Tibial artery (tissue), 4 donors: ENCODE results near the gene RNF166.
"Not testable (repeated sequence)": the region's sequence is repeated elsewhere in the genome, so short reads cannot be mapped to it uniquely, and the experiment has no call there.

Experiments
- DNase-seq, 2 donors: peaks; one replicate each; pipeline ENCODE4 v3.0.0-alpha.2; 2019
- H3K27ac ChIP-seq, 2 donors: fragments of 200-600 bp; sonication (generic) in 1 of 2; 1 replicate in 1 of 2; 2 replicates in 1 of 2; pipeline ENCODE4 v1.5.1; 2018 to 2019; ENCODE audit warnings: mild to moderate bottlenecking in 1 of 2
- H3K27me3 ChIP-seq, 2 donors: fragments of 200-600 bp; sonication (generic) in 1 of 2; one replicate each; pipeline versions ENCODE4 v1.5.1 to v1.6.0; 2016 to 2019
- H3K36me3 ChIP-seq, 3 donors: fragments of 200-600 bp; sonication (generic) in 2 of 3; one replicate each; pipeline ENCODE4 v1.5.1; 2016 to 2019; ENCODE audit warnings: mild to moderate bottlenecking in 2 of 3
- H3K4me1 ChIP-seq, 4 donors: fragments of 200-600 bp; sonication (generic) in 2 of 4; 1 replicate in 3 of 4; 2 replicates in 1 of 4; pipeline ENCODE4 v1.5.1; 2016 to 2019
- H3K4me3 ChIP-seq, 2 donors: fragments of 200-600 bp; sonication (generic) in 1 of 2; 1 replicate in 1 of 2; 2 replicates in 1 of 2; pipeline ENCODE4 v1.5.1; 2018 to 2019; ENCODE audit warnings: mild to moderate bottlenecking in 2 of 2
- H3K9me3 ChIP-seq, 3 donors: fragments of 200-600 bp; sonication (generic) in 1 of 3; one replicate each; pipeline ENCODE4 v1.5.1; 2016 to 2019
- CTCF ChIP-seq, 2 experiments: fragments of 200-600 bp in 1 of 2; fragments of 450-650 bp in 1 of 2; IDR thresholded peaks; one replicate each; pipeline ENCODE4 v1.5.1; 2017 to 2019; ENCODE audit warnings: antibody characterized with exemption in 2 of 2, mild to moderate bottlenecking in 1 of 2, moderate library complexity in 1 of 2
- intact Hi-C: fragments of 100-400 bp; cut with DNase I; formaldehyde crosslinking; loops from one replicate; pipeline ENCODE4 v1.15.0; 2023; ENCODE audit warnings: low total_unique reads

RNF166 gene

GRCh38 chr16:88673716-88674379 is 32.4 kb downstream of the RNF166 start:
- DNase-seq, result no peak
- peaks cover 0 to 21% (median 7%) of the 10 kb centered on the region in 3 donors for H3K36me3 ChIP-seq
- TF ChIP-seq CTCF (IDR thresholded peaks at IDR 0.05), result no peak
- H3K4me1 ChIP-seq, result no peaks in the 10 kb centered on the region
- peaks cover 0 to 25% of the 10 kb centered on the region in 2 donors for H3K27me3 ChIP-seq
- no peak overlapping the region for H3K4me3 ChIP-seq
- H3K27ac ChIP-seq, result no peak overlapping the region
- intact Hi-C loops, result no loop called here
- no peaks in the 10 kb centered on the region for H3K9me3 ChIP-seq

DNA sequence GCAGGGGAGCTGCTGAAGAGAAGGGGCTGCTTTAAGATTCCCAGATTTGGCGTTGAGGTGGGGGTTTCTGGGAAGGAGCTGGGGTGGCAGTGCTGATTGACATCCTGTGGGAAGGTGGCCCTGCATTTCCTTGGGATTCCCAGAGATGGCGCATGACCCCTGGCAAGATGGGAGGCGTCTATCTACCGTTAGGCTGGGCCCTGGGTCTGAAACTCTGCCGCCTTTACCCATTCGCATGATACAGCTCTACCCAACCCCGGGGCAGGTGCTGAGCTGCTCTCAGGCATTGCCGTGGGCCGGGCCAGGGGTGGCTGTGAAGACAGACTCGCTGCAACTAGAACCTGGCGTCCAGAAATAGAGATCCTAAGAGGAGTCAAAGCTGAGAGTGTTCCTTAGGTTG is 33.4 kb downstream of the RNF166 start:
- no peak overlapping the region for H3K27ac ChIP-seq
- no peak for TF ChIP-seq CTCF (IDR thresholded peaks at IDR 0.05)

GRCh38 chr16:88671806-88672205 is 34.4 kb downstream of the RNF166 start:
- TF ChIP-seq CTCF (IDR thresholded peaks at IDR 0.05), result no peak
- H3K9me3 ChIP-seq, result no peaks in the 10 kb centered on the region
- H3K4me1 ChIP-seq, result no peaks in the 10 kb centered on the region
- H3K27ac ChIP-seq, result no peak overlapping the region
- H3K27me3 ChIP-seq, result peaks cover 0 to 5% of the 10 kb centered on the region in 2 donors
- intact Hi-C loops, result no loop called here
- no peak for DNase-seq
- no peak overlapping the region for H3K4me3 ChIP-seq
- H3K36me3 ChIP-seq, result peaks cover 0 to 21% (median 7%) of the 10 kb centered on the region in 3 donors

More for the DNA sequence above, 33.4 kb downstream of the RNF166 start:
- Histone ChIP-seq H3K27me3 (peaks cover 0 to 14% of the 10 kb centered on the region in 2 donors), H3K4me3 (no peak overlapping the region), H3K4me1 (no peaks in the 10 kb centered on the region), H3K9me3 (no peaks in the 10 kb centered on the region), H3K36me3 (peaks cover 0 to 21% (median 7%) of the 10 kb centered on the region in 3 donors)
- DNase-seq, result no peak
- intact Hi-C loops, result no loop called here

DNA sequence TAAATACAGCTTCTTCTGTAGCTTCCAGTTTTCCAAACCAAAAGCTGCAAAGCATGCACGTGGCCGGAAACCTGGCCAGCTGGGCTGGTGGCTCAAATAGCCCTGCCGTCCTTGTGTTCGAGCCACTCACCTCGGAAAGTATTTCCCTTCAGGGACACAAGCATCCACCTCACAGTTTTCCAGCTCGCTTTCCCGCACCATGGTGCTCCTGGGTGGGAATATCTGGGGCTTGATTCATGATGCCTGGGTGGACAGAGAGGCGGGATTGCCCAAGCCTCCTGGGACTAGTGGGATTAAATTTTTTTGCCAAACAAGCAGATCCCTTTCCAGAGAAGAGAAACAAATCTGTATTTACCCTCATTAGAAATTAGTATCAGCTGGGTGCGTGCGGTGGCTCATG is 36.2 kb downstream of the RNF166 start:
- DNase-seq, result no peak
- intact Hi-C loops, result no loop called here
- Histone ChIP-seq H3K4me3 (no peak overlapping the region), H3K4me1 (no peaks in the 10 kb centered on the region), H3K27ac (no peak overlapping the region), H3K27me3 (no peaks in the 10 kb centered on the region), H3K9me3 (no peaks in the 10 kb centered on the region), H3K36me3 (peaks cover 0 to 21% (median 7%) of the 10 kb centered on the region in 3 donors)
- TF ChIP-seq CTCF (IDR thresholded peaks at IDR 0.05), result no peak

DNA sequence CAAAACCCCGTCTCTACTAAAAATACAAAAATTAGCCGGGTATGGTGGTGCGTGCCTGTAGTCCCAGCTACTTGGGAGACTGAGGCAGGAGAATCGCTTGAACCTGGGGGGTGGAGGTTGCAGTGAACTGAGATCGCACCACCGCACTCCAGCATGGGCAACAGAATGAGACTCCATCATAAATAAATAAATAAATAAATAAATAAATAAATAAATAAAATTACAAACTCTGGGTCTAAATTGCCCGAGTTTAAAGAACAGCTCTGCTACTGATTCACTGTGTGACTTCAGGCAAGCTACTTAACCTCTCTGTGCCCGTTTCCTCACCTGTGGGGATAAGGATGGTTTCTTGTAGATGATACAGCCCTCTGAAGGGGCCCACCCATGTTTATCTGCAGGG is 36.7 kb downstream of the RNF166 start:
- H3K36me3 ChIP-seq, result peaks cover 0 to 18% (median 7%) of the 10 kb centered on the region in 3 donors
- intact Hi-C loops, DNase-seq, H3K4me3 ChIP-seq, H3K4me1 ChIP-seq, H3K27me3 ChIP-seq, H3K9me3 ChIP-seq, H3K27ac ChIP-seq: not testable (repeated sequence)

- H3K9me3 ChIP-seq, result no peaks in the 10 kb centered on the region
- no peak for TF ChIP-seq CTCF (IDR thresholded peaks at IDR 0.05)
- peaks cover 0 to 10% (median 5%) of the 10 kb centered on the region in 4 donors for H3K4me1 ChIP-seq
- H3K27ac ChIP-seq, result no peak overlapping the region
- H3K4me3 ChIP-seq, result no peak overlapping the region
- no peaks in the 10 kb centered on the region for H3K27me3 ChIP-seq
- intact Hi-C loops, result no loop called here
- DNase-seq, result no peak
- H3K36me3 ChIP-seq, result peaks cover 0 to 8% (median 0%) of the 10 kb centered on the region in 3 donors
Observed at GRCh38 chr16:88667461-88667860, 38.7 kb downstream of the RNF166 start.
